AG04450 (cell line): ENCODE measurements around the gene LNPK. TPM values are rescaled to one million over a fixed set of nuclear protein-coding genes. Genes with fewer than 3 reads are reported as not detected.

Experiments
- CTCF ChIA-PET: fragments of 300-600, 350-600 bp; formaldehyde crosslinking; extraction: SDS; loops from one replicate; lab custom pipeline; 2022; ENCODE audit warnings: antibody characterized with exemption, inconsistent platforms; lab: Charles Lee
- POLR2A ChIA-PET: fragments of 350-600 bp; formaldehyde crosslinking; extraction: SDS; loops from one replicate; lab custom pipeline; 2021; ENCODE audit warnings: antibody characterized with exemption, inconsistent platforms; lab: Yijun Ruan, JAX
- DNase-seq: peaks from one replicate; pipeline ENCODE4 v3.0.0-alpha.2; 2011; ENCODE audit warnings: low read depth, low spot score
- H3K27ac ChIP-seq: one replicate; pipeline ENCODE4 v1.5.1; 2012; ENCODE audit warnings: low read depth, low read length, control low read depth
- H3K27me3 ChIP-seq: one replicate; pipeline ENCODE4 v1.6.0; 2012; ENCODE audit warnings: low read length; ENCODE audit not compliant: control insufficient read depth, insufficient read depth
- H3K4me3 ChIP-seq: 2 replicates; pipeline ENCODE4 v1.5.1; 2011; ENCODE audit warnings: mild to moderate bottlenecking, low read depth, low read length, control low read depth
- H3K9me3 ChIP-seq: 2 replicates; pipeline ENCODE4 v1.5.1; 2012; ENCODE audit warnings: low read length; ENCODE audit not compliant: control insufficient read depth, insufficient read depth
- CTCF ChIP-seq: IDR thresholded peaks from 2 replicates; pipeline ENCODE4 v1.5.1; 2011; ENCODE audit warnings: low read depth, low read length, control low read depth, inconsistent platforms
- polyA plus RNA-seq: library from polyadenylated mRNA; depleted of rRNA; stranded (reverse); fragments of >200 nt; gene quantifications from 2 replicates; pipeline ENCODE4 v1.2.3, GENCODE V29; 2011

LNPK gene
- polyA plus RNA-seq, 1 experiment, result 29.8 TPM

GRCh38 chr2:176018708-176019107 lies 16.6 kb upstream of the LNPK start:
- no peak overlapping the region for H3K4me3 ChIP-seq
- TF ChIP-seq CTCF, result no peak
- ChIA-PET POLR2A (no interaction called here), CTCF (no interaction called here)
- H3K27me3 ChIP-seq, result no peaks in the 10 kb centered on the region
- no peak for DNase-seq
- no peaks in the 10 kb centered on the region for H3K9me3 ChIP-seq
- H3K27ac ChIP-seq, result no peak overlapping the region

- ChIA-PET POLR2A (no interaction called here), CTCF (no interaction called here)
- H3K9me3 ChIP-seq, result no peaks in the 10 kb centered on the region
- H3K27ac ChIP-seq, result no peak overlapping the region
- no peak overlapping the region for H3K4me3 ChIP-seq
- no peak for TF ChIP-seq CTCF
- no peaks in the 10 kb centered on the region for H3K27me3 ChIP-seq
- DNase-seq, result no peak
These were observed 7.4 kb upstream of the LNPK start for GRCh38 chr2:176009445-176009844.

GRCh38 chr2:176004934-176005333 lies 2.9 kb upstream of the LNPK start:
- ChIA-PET CTCF (no interaction called here), POLR2A (no interaction called here)
- H3K9me3 ChIP-seq, result no peaks in the 10 kb centered on the region
- DNase-seq, result no peak
- no peaks in the 10 kb centered on the region for H3K27me3 ChIP-seq
- TF ChIP-seq CTCF, result no peak
- H3K27ac ChIP-seq, result no peak overlapping the region
- H3K4me3 ChIP-seq, result no peak overlapping the region

- ChIA-PET POLR2A (no interaction called here), CTCF (no interaction called here)
- Histone ChIP-seq H3K4me3 (no peak overlapping the region), H3K9me3 (no peaks in the 10 kb centered on the region), H3K27me3 (no peaks in the 10 kb centered on the region), H3K27ac (no peak overlapping the region)
- TF ChIP-seq CTCF, result no peak
- DNase-seq, result no peak
These were observed 1.9 kb upstream of the LNPK start for GRCh38 chr2:176003958-176004357.

GRCh38 chr2:176002688-176003210 lies 682 bp upstream of the LNPK start:
- H3K4me3 ChIP-seq, result peak overlapping the region; percentile 79
- H3K9me3 ChIP-seq, result no peaks in the 10 kb centered on the region
- TF ChIP-seq CTCF, result no peak
- no peak for DNase-seq
- ChIA-PET CTCF (interaction anchor here (0.6 to 0.9 kb wide), 2 partner anchors 34 to 38 kb away, joined by 3 read pairs; no protein-coding TSS in a partner anchor), POLR2A (interaction anchor here (0.6 kb wide), 1 partner anchor 157 kb away, joined by 4 read pairs; no protein-coding TSS in a partner anchor)
- no peak overlapping the region for H3K27ac ChIP-seq
- no peaks in the 10 kb centered on the region for H3K27me3 ChIP-seq
